A549 (cell line): ENCODE data around the gene KIAA1614. TPM values are rescaled to one million over a fixed set of nuclear protein-coding genes. Genes with fewer than 3 reads are reported as not detected.
A peak's percentile ranks its signal among the peaks of the same experiment; 100 is the strongest.

Experiments
- ATAC-seq, 2 experiments: fragments of 200-7000 bp in 1 of 2; fragments of >200 bp in 1 of 2; cut with Nextera tagmentation in 1 of 2; cut with Tn5 transposase in 1 of 2; 3 replicates each; pipeline versions ENCODE4 v1.8.0 to v1.9.1; 2018 to 2020; ENCODE audit warnings: mild to moderate bottlenecking in 1 of 2, moderate library complexity in 1 of 2
- CTCF ChIA-PET: fragments of 300-600 bp; sonication (Branson Sonifier 250); formaldehyde crosslinking; extraction: SDS; loops from one replicate; lab custom pipeline; 2021; ENCODE audit warnings: antibody characterized with exemption, inconsistent platforms; lab: Yijun Ruan, JAX
- POLR2A ChIA-PET: fragments of 350-600 bp; formaldehyde crosslinking; extraction: SDS; loops from one replicate; lab custom pipeline; 2021; ENCODE audit warnings: antibody characterized with exemption, inconsistent platforms; lab: Yijun Ruan, JAX
- DNase-seq, 2 experiments: peaks; one replicate each; pipeline versions ENCODE4 v3.0.0 to v3.0.0-alpha.2; 2011 to 2016; ENCODE audit warnings: low read depth in 1 of 2, low spot score in 1 of 2
- FAIRE-seq: peaks from 2 replicates; lab custom pipeline; 2011; peaks lifted over from hg19 to GRCh38; lab: Jason Lieb, UNC
- H3K27ac ChIP-seq, 2 experiments: fragments of >200 bp; sonication (Bioruptor Twin); formaldehyde crosslinking; 3 replicates each; pipeline ENCODE4 v1.5.1; 2016 to 2017
- H3K4me1 ChIP-seq: fragments of >200 bp; sonication (Bioruptor Twin); formaldehyde crosslinking; 3 replicates; pipeline ENCODE4 v1.6.1; 2016
- H3K4me2 ChIP-seq: fragments of >200 bp; sonication (Bioruptor Twin); formaldehyde crosslinking; 3 replicates; pipeline ENCODE4 v1.6.1; 2016
- H3K4me3 ChIP-seq: fragments of >200 bp; sonication (Bioruptor Twin); formaldehyde crosslinking; 3 replicates; pipeline ENCODE4 v1.5.1; 2016
- H3K9me3 ChIP-seq: fragments of >200 bp; sonication (Bioruptor Twin); formaldehyde crosslinking; 3 replicates; pipeline ENCODE4 v1.6.1; 2016
- BHLHE40 ChIP-seq: IDR thresholded peaks from 2 replicates; pipeline ENCODE4 v1.6.1; 2012; ENCODE audit warnings: low read depth, low read length, inconsistent platforms
- CBX2 ChIP-seq: fragments of 200-600 bp; sonication (generic); IDR thresholded peaks from 2 replicates; pipeline ENCODE4 v1.6.1; 2016; ENCODE audit warnings: low read depth, mild to moderate bottlenecking, borderline replicate concordance
- HEYL ChIP-seq: fragments of 250-450 bp; sonication (Bioruptor Pico); IDR thresholded peaks from 2 replicates; pipeline ENCODE4 v1.8.0; 2021; ENCODE audit warnings: mild to moderate bottlenecking, moderate library complexity
- HOXA7 ChIP-seq: fragments of 250-450 bp; sonication (Bioruptor Pico); IDR thresholded peaks from 2 replicates; pipeline ENCODE4 v1.5.0; 2020; ENCODE audit warnings: mild to moderate bottlenecking, moderate library complexity
- HOXB13 ChIP-seq: fragments of 250-450 bp; sonication (Bioruptor Pico); IDR thresholded peaks from 2 replicates; pipeline ENCODE4 v1.5.0; 2020; ENCODE audit warnings: low read depth, mild to moderate bottlenecking, moderate library complexity
- HOXB5 ChIP-seq: fragments of 250-450 bp; sonication (Bioruptor Pico); IDR thresholded peaks from 2 replicates; pipeline ENCODE4 v1.5.0; 2020; ENCODE audit warnings: mild to moderate bottlenecking, moderate library complexity
- JUN ChIP-seq, 2 experiments: fragments of >200 bp; sonication (Bioruptor Twin); formaldehyde crosslinking; IDR thresholded peaks; 2 replicates in 1 of 2; 3 replicates in 1 of 2; pipeline ENCODE4 v1.6.1; 2016 to 2017
- MAZ ChIP-seq: fragments of 150-350 bp; IDR thresholded peaks from 2 replicates; pipeline ENCODE4 v1.6.1; 2014; ENCODE audit warnings: antibody characterized with exemption, low read depth, low read length, borderline replicate concordance
- MYC ChIP-seq: IDR thresholded peaks from 2 replicates; pipeline ENCODE4 v1.6.1; 2012; ENCODE audit warnings: mild to moderate bottlenecking, inconsistent platforms, low read length, improper control_type of control experiment, borderline replicate concordance
- NPAS2 ChIP-seq: fragments of 250-450 bp; sonication (Bioruptor Pico); IDR thresholded peaks from 2 replicates; pipeline ENCODE4 v1.8.0; 2022; ENCODE audit warnings: mild to moderate bottlenecking, moderate library complexity, borderline replicate concordance
- POLR2A ChIP-seq: IDR thresholded peaks from 2 replicates; pipeline ENCODE4 v1.6.1; 2012; ENCODE audit warnings: mild to moderate bottlenecking, low read length
- RAD21 ChIP-seq, 2 experiments: fragments of >200 bp in 1 of 2; sonication (Bioruptor Twin) in 1 of 2; formaldehyde crosslinking in 1 of 2; IDR thresholded peaks in 1 of 2; conservative IDR thresholded peaks in 1 of 2; 2 replicates in 1 of 2; 3 replicates in 1 of 2; pipeline ENCODE4 v1.6.1; 2012 to 2018; ENCODE audit warnings: inconsistent platforms in 1 of 2
- RFX5 ChIP-seq: fragments of 450-650 bp; IDR thresholded peaks from 2 replicates; pipeline ENCODE4 v1.7.1; 2014; ENCODE audit warnings: antibody characterized with exemption, mild to moderate bottlenecking, moderate library complexity
- SREBF2 ChIP-seq: fragments of 450-650 bp; IDR thresholded peaks from 2 replicates; pipeline ENCODE4 v1.6.1; 2014; ENCODE audit warnings: mild to moderate bottlenecking, moderate library complexity
- ZFP36 ChIP-seq: fragments of 450-650 bp; IDR thresholded peaks from 2 replicates; pipeline ENCODE4 v1.6.1; 2014; ENCODE audit warnings: borderline replicate concordance; ENCODE audit not compliant: partially characterized antibody
- ZNF302 ChIP-seq: fragments of 250-450 bp; sonication (Bioruptor Pico); IDR thresholded peaks from 2 replicates; pipeline ENCODE4 v1.9.0; 2021; ENCODE audit warnings: inconsistent platforms, mild to moderate bottlenecking, moderate library complexity
- WGBS: methylation state at CpG from one replicate; pipeline ENCODE4 v1.1.6; 2017; ENCODE audit errors: missing lambda C conversion rate; 5-methylcytosine and 5-hydroxymethylcytosine counted together
- polyA plus RNA-seq, 4 experiments: library from polyadenylated mRNA; depleted of rRNA in 3 of 4; stranded (reverse); fragments of >200 nt; fragmentation: RNase III in 1 of 4; extraction: RNeasy Plus Mini Kit Qiagen cat#74134 plus additional on column Dnase treatment in 1 of 4; gene quantifications; 2 replicates in 3 of 4; 3 replicates in 1 of 4; pipeline ENCODE4 v1.2.3, GENCODE V29; 2011 to 2017
- TF ChIP-seq, protein P1 (sequence below): fragments of 250-450 bp; sonication (Bioruptor Pico); IDR thresholded peaks from 2 replicates; pipeline ENCODE4 v1.5.0; 2021; ENCODE audit warnings: mild to moderate bottlenecking, moderate library complexity, borderline replicate concordance
- TF ChIP-seq, protein P2 (sequence below): IDR thresholded peaks from 2 replicates; pipeline ENCODE4 v1.6.1; 2012; ENCODE audit warnings: low read depth, borderline replicate concordance

The KIAA1614 gene
- polyA plus RNA-seq, 2 of the 4 experiments (the other 2 are of a cell fraction) = 0.25 to 0.84 TPM

DNA sequence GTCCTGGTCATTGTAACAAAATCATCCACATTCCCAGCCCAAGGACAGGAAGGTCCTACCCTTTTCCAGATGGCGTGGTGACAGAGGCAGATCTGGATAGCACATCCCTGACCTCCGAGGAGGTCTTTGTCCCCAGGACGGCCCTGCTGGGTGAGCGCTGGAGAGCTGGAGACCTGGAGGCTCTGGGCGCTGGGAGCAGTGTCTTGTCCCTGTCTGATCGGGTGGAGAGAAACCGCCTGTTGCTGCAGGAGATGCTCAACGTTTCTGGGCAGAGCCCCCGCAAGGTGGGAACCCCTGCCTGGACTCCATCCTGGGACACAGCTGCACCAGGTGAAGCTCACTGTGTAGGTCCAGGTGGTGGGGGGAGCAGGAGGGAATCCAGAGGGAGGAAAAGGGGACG lies 4.1 kb downstream of the KIAA1614 start (continued):
- TF ChIP-seq HEYL (CRISPR knock-in tag) (no peak), HOXA7 (CRISPR knock-in tag) (no peak)
- TF ChIP-seq, all 56 proteins: peak for 0

DNA sequence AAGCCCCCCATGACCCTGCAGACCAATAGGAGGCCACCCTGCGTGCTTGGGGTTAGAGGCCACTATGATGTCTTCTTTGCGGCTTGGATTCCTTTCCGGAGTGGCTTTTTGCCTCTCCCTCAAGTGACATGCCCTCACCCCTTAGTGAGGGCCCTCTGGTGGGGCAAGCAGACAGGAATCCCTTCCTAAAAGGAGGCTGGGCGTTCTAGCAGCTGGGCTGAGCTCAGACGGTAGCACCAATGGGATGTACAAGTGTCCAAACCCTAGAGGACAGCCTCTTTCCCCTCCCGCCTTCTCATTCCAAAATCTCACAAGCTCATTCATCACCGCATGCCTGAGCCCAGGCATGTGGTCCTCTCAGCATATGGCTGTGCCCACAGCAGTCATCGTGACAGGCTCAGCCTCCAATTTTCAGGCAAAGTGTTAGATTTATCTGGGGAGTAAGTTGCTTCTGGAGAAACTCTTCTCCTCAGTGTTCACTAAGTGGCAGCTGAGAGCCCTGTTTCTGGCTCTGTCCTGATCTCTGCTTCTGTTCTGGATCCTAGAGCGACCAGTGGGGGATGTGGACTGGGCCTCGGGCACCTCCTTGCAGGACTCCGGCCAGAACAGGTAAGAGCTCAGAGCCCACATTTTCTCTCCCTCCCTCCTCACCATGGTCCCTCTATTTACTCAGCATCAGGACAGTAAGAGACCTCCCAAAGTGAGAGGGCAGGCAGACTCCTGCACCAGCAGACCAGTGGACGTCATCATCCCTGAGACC lies 4.8 kb downstream of the KIAA1614 start:
- 78% methylated on average over 12 of the region's 12 CpGs for WGBS
- ATAC-seq (peak; percentile 37 to 57; a peak in 3 of 6 replicates), FAIRE-seq (no peak), DNase-seq (peak; percentile 19 to 25)
- H3K9me3 ChIP-seq = no peaks in the 10 kb centered on the region
- CTCF ChIA-PET = interaction anchor here (0.6 to 1.4 kb wide), 3 partner anchors 11 to 386 kb away, joined by 3 to 4 read pairs (median 3); no protein-coding TSS in a partner anchor
- TF ChIP-seq ZFP36 (no peak), CBX2 (no peak), POLR2A (no peak), SREBF2 (no peak), NPAS2 (CRISPR knock-in tag) (no peak), RFX5 (no peak), HOXB5 (CRISPR knock-in tag) (no peak), ZNF302 (no peak), MYC (no peak), MAZ (no peak), JUN (IDR thresholded peaks at IDR 0.05) (no peak), HOXB13 (CRISPR knock-in tag) (no peak), BHLHE40 (no peak), RAD21 (conservative IDR thresholded peaks at IDR 0.05 in 1 of 2, IDR thresholded peaks at IDR 0.05 in 1 of 2) (no peak)
- TF ChIP-seq, protein P1, sequence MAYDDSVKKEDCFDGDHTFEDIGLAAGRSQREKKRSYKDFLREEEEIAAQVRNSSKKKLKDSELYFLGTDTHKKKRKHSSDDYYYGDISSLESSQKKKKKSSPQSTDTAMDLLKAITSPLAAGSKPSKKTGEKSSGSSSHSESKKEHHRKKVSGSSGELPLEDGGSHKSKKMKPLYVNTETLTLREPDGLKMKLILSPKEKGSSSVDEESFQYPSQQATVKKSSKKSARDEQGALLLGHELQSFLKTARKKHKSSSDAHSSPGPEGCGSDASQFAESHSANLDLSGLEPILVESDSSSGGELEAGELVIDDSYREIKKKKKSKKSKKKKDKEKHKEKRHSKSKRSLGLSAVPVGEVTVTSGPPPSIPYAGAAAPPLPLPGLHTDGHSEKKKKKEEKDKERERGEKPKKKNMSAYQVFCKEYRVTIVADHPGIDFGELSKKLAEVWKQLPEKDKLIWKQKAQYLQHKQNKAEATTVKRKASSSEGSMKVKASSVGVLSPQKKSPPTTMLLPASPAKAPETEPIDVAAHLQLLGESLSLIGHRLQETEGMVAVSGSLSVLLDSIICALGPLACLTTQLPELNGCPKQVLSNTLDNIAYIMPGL = no peak
- TF ChIP-seq, protein P2, sequence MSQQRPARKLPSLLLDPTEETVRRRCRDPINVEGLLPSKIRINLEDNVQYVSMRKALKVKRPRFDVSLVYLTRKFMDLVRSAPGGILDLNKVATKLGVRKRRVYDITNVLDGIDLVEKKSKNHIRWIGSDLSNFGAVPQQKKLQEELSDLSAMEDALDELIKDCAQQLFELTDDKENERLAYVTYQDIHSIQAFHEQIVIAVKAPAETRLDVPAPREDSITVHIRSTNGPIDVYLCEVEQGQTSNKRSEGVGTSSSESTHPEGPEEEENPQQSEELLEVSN = no peak
- H3K4me3 ChIP-seq = no peak overlapping the region
- H3K4me2 ChIP-seq = no peak overlapping the region
- no peak overlapping the region for H3K27ac ChIP-seq
- H3K4me1 ChIP-seq = no peaks in the 10 kb centered on the region
- POLR2A ChIA-PET = no interaction called here

DNA sequence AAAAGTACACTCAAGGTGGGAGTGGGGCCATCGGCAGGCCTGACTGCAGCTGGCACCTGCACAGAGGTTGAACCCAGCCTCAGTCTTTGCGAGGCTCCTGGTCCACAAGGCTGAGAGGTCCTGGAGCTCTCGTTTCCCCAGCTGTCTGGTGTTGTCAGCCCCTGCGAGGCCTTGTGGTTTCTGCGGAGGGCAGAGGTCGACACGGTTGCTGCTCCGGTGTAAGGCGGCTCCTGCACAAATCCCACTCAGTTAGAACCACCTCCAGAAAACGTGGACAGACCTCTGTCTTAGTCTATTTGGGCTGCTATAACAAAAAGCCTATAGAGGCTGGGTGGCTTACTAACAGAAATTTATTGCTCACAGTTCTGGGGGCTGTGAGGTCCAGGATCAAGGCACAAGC lies 5.8 kb downstream of the KIAA1614 start:
- Histone ChIP-seq H3K4me2 (no peak overlapping the region), H3K4me1 (no peaks in the 10 kb centered on the region), H3K27ac (no peak overlapping the region), H3K4me3 (no peak overlapping the region), H3K9me3 (no peaks in the 10 kb centered on the region)
- ChIA-PET CTCF (interaction anchor here (1.4 kb wide), 1 partner anchor 34 kb away, joined by 4 read pairs; no protein-coding TSS in a partner anchor), POLR2A (no interaction called here)
- DNase-seq (no peak), ATAC-seq (no peak), FAIRE-seq (no peak)
- 79% methylated on average over 10 of the region's 10 CpGs for WGBS
- TF ChIP-seq, protein P1 = no peak
